NCI-H2107 treated with DMSO at 0.1 percent for 48 hours (cell line): ENCODE results near the gene KCTD12.

ENCODE experiments used
- DNase-seq: peaks from one replicate; lab custom pipeline; 2025; ENCODE audit not compliant: unreplicated experiment; lab: John Stamatoyannopoulos, UW

Gene KCTD12

GRCh38 chr13:76860706-76861105, 25.5 kb downstream of the KCTD12 start:
- DNase-seq, result no peak

DNA sequence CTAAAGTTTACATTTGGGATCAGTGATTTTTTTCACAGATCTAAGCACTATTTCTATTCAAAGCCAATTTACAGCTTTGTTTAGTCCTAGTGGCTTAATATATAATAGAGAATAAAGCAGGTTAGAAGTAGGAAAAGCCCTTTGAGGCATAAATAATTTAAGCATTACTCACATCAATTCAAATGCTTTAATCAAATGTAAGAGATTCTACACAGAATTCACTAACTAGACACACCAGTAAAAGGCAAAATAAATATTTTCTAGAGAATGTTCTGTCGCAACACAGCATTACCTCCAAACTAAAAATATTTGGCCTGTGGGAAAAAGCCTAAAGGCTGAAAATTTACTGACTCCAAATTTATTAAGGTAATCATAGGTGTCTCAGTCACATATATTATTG, 31.3 kb downstream of the KCTD12 start:
- no peak for DNase-seq

DNA sequence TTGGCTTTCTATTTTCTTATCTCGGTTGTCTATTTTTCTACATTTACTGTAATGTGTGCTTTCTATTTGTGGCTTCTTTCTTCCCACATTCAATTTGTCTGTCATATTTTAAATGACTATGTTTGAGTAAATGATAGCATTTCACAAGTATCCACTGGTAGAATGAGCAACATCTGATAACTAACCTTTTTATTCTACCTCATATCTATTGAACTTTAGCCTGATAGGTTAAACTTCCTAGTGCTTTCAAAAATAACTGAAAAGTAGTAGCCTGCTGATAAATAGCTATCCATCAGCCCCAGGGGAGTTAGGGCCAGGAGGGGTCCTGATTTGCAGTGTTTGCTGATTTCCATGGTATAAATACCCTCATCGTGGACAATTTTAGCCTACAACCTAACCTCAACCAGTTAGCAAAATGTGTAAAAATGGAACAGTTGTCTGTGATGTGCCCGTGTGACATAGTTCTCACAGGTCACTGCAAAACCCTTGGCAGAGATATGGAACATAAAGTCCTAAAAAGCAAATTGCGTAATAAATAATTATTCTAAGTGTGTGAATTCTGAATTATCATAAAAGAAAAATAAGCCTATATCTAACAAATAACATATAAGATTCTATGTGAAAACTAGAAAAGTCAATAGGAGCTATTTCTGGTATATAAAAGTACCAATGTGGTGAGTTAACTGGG, 32.1 kb downstream of the KCTD12 start:
- DNase-seq, result no peak

DNA sequence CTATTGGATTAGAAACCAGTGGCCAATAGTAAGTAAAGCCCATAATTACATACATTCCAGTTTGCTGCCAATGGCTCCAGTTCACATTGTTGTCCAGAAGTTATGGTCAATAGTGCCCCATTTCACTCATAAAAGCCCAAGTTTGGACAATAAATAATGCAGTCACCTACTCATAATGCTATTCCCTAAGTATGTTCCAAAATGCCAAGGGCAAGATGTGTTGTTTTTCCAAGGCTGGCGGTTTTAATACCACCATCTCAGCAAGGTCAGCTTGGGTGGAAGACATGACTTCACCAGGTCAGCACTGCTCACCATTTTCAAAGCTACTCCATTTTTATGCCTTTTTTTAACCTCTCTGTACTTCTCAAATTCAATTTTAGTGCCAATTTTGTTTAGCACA, 32.7 kb downstream of the KCTD12 start:
- no peak for DNase-seq

GRCh38 chr13:76852986-76853385, 33.2 kb downstream of the KCTD12 start:
- DNase-seq, result no peak

DNA sequence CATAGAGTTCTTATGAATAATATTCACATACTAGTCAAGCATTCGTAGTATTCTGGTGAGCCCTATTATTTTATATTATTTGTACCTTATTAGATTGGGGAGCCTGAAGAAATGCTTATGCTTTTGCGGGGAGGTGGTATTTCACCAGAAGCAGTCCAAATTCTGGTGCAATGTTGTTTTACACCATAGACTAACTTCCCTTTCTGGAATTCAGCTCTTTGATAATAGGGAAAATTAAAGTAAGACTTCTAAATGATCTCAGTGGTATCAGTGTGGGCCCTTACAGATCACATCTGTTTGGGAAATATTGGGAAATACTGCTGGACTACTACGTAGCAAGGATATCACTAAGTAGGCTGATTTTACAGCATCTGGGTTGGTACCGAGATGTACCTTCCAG, 34.2 kb downstream of the KCTD12 start:
- no peak for DNase-seq

- no peak for DNase-seq
These were observed 36.7 kb downstream of the KCTD12 start for GRCh38 chr13:76849493-76849892.

DNA sequence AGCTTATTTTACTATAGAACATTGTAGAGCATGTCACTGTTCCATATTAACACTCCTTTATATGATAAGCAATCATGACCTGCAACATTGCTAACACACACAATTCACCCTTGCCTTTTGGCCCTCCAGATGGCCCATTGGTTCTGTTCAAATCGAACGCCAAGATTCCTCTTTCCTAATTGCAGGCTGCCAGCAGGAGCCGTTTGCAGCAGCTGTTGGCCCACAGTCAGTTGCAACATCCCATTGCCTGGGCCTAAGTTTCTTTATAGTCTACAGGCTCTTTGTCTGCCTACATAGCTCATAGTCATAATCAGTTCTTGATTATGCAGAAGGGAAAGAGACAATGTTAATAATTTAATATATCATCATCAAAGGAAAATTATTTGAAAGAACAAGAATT, 37.6 kb downstream of the KCTD12 start:
- DNase-seq, result no peak

- no peak for DNase-seq
These were observed 39.8 kb downstream of the KCTD12 start for GRCh38 chr13:76846363-76846762.

DNA sequence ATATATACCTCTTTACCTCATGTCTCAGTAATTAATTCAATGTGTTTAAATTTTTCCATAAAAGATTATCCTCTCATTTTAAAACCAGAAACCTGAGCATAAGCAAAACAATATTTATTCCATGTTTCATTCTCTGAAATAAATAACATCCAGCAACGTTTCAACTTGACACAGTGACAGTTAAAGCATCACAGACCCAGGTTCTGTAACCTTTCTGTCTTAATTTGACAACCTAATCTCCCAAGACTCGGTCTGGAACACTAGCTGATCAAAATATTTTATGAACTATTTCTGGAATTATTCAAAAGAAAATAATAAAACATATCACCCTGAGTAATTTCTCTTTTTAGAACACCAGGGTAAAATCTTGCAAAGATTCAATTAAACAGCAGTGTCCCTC, 40.3 kb downstream of the KCTD12 start:
- no peak for DNase-seq

GRCh38 chr13:76845367-76845766, 40.8 kb downstream of the KCTD12 start:
- DNase-seq, result no peak

- no peak for DNase-seq
These were observed 48.4 kb downstream of the KCTD12 start for GRCh38 chr13:76837801-76838200.

- DNase-seq, result no peak
These were observed 49.9 kb downstream of the KCTD12 start for GRCh38 chr13:76836311-76836710.

- DNase-seq, result no peak
These were observed 52.7 kb downstream of the KCTD12 start for GRCh38 chr13:76833441-76833954.

DNA sequence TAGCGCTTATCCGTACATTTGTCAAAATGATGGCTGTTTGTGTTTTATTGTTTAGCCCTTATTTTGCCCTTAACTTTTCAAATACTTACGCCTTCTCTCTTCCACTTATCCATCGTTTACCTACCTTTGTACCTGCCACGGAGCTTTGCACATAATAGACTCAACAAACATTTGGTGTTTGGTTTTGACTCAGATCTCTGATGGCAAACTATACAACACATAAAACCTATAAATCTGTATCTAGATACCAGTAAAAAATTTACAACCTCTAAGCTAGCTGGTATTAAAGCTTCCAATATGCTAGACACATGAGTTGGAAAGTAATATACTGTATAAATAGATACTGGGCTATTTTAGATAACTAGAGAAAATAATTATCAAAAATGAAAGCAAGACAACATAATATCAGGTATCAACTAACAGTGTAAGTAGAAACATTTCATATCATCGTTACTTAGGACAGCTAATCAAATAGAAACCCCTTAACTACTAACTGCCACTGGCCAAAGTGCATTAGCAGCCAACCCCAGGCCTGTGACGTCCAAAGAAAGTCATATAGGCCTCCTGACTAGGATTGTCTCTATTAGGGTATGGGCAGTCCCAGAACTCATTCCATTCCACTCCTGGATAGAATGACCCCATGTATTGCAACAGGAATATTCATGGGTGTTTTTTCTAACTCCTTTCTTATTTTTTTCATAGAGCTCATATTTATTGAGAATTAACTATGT, 53.8 kb downstream of the KCTD12 start:
- DNase-seq, result no peak

- DNase-seq, result no peak
These were observed 55.4 kb downstream of the KCTD12 start for GRCh38 chr13:76830805-76831204.
